Astrocyte of the cerebellum (primary cell): ENCODE data around the gene MYO1E.
A peak's percentile ranks its signal among the peaks of the same experiment; 100 is the strongest.

Experiments used
- DNase-seq: peaks from one replicate; pipeline ENCODE4 v3.0.0-alpha.2; 2011; ENCODE audit warnings: low read depth
- H3K4me3 ChIP-seq: 2 replicates; pipeline ENCODE4 v1.5.1; 2011; ENCODE audit warnings: mild to moderate bottlenecking, low read depth, low read length, moderate library complexity
- in situ Hi-C: cut with HindIII; loops from 2 replicates; pipeline ENCODE4 v1.10.0; 2017; ENCODE audit warnings: low sequenced_read_pairs
- TF ChIP-seq, protein P1 (sequence below): IDR thresholded peaks from 2 replicates; pipeline ENCODE4 v1.5.1; 2012; ENCODE audit warnings: low read length, low read depth, moderate library complexity, mild to moderate bottlenecking; ENCODE audit errors: missing control alignments

Gene MYO1E

GRCh38 chr15:59367022-59367451 lies 5.6 kb downstream of the MYO1E start:
- TF ChIP-seq, protein P1, sequence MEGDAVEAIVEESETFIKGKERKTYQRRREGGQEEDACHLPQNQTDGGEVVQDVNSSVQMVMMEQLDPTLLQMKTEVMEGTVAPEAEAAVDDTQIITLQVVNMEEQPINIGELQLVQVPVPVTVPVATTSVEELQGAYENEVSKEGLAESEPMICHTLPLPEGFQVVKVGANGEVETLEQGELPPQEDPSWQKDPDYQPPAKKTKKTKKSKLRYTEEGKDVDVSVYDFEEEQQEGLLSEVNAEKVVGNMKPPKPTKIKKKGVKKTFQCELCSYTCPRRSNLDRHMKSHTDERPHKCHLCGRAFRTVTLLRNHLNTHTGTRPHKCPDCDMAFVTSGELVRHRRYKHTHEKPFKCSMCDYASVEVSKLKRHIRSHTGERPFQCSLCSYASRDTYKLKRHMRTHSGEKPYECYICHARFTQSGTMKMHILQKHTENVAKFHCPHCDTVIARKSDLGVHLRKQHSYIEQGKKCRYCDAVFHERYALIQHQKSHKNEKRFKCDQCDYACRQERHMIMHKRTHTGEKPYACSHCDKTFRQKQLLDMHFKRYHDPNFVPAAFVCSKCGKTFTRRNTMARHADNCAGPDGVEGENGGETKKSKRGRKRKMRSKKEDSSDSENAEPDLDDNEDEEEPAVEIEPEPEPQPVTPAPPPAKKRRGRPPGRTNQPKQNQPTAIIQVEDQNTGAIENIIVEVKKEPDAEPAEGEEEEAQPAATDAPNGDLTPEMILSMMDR = no peak
- no peak overlapping the region for H3K4me3 ChIP-seq
- in situ Hi-C loops = no loop called here
- no peak for DNase-seq

DNA sequence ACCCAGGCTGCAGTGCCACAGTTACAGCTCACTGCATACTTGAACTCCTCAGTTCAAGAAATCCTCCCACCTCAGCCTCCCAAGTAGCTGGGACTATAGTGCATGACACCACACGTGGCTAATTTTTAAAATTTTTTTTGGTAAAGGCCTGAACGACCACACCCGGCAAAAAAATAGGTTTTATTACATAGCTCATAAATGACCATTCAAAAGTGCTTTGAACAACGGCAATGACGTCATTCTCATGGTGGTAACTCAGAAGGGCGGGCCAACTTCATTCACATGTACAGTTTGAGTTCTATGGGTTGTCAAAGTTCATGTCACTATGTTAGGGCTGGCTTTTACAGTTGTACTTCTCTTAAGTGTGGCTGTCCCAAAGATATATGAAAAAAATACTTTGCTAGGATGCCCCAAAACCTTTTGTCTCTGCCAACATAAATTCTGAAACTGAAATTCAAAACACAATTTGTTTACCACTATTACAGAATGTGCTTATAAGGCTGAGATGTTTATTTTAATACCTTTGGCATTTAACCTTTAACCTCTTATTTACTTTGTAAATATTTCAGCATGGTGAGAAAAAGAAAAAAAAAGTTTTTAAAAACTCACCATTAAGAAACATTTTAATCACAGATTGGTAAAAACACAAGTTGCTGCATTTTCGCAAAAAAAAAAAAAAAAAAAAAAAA lies 6.2 kb downstream of the MYO1E start:
- TF ChIP-seq, protein P1 = no peak
- no peak overlapping the region for H3K4me3 ChIP-seq
- no peak for DNase-seq
- in situ Hi-C loops = no loop called here

DNA sequence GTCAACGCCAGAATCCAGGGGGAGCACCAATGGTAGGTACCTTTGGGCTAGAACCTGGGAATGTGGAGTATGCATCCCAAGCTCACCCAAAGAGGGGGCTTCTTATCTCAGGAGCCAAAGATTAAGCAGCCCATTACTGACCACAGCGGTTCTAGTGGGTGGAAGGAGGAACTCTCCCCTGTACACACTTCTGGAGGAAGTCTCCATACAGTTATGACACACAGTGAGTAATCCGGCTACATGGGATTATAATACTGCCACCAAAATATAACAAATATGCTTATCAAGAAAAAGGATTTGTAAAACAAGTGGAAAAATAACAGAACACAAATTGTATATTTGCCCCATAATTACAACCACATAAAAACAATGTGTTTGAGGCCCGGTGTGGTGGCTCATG lies 8.4 kb downstream of the MYO1E start:
- TF ChIP-seq, protein P1 = no peak
- H3K4me3 ChIP-seq = no peak overlapping the region
- DNase-seq = no peak
- in situ Hi-C loops = no loop called here

DNA sequence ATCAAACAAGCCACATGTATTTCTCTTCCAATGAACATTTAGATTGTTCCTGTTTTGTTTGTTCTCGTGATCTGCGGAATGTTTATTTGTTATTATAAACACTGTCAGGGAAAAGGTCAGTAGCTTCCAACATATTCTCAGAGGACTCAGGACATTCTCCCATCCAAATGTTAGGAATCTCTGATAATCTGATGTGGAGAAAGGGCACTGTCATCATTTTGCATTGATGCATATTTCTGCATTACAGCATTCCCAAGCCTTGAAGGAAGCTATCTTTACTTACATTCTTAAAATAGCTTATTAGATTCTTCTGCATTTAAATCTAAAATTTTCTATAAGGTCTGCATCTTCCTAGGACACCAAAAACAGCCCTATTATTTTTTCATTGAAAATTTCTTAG lies 10.3 kb downstream of the MYO1E start:
- no peak for DNase-seq
- TF ChIP-seq, protein P1 = no peak
- no peak overlapping the region for H3K4me3 ChIP-seq
- in situ Hi-C loops = no loop called here

GRCh38 chr15:59360896-59361295 lies 11.8 kb downstream of the MYO1E start:
- TF ChIP-seq, protein P1 = no peak
- in situ Hi-C loops = no loop called here
- no peak overlapping the region for H3K4me3 ChIP-seq
- peak; percentile 76 for DNase-seq

DNA sequence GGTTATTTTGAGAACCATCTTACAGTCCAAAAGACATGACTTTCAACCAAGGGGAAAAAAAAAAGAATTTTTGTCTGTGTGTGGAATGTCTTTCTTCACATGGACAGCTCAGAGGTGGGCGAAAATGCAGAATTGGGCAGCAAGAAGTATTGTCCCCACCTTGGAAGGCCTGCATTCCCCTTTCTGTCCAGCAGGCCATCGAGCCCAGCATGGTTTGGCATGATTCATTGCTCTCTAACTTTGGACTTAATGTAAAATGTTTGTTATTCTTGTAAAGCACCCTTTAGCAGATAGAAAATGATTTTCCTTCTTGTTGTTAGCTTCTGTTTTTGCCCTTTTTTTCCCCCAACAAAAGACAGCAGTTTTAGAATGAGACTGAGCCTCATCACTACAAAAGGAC lies 12.4 kb downstream of the MYO1E start:
- DNase-seq = no peak
- no peak overlapping the region for H3K4me3 ChIP-seq
- TF ChIP-seq, protein P1 = peak; percentile 49
- in situ Hi-C loops = no loop called here
